GM12864 (cell line): ENCODE measurements around the gene ARHGAP9.

Experiments
- DNase-seq: peaks from one replicate; pipeline ENCODE4 v3.0.0-alpha.2; 2011; ENCODE audit warnings: low read depth
- H3K4me3 ChIP-seq: 2 replicates; pipeline ENCODE4 v1.5.1; 2011; ENCODE audit warnings: mild to moderate bottlenecking, low read depth, low read length, control low read depth
- CTCF ChIP-seq: IDR thresholded peaks from 2 replicates; pipeline ENCODE4 v1.5.1; 2011; ENCODE audit warnings: low read depth, mild to moderate bottlenecking, moderate library complexity, low read length, control low read depth, inconsistent platforms; ENCODE audit errors: missing control alignments

ARHGAP9 gene

DNA sequence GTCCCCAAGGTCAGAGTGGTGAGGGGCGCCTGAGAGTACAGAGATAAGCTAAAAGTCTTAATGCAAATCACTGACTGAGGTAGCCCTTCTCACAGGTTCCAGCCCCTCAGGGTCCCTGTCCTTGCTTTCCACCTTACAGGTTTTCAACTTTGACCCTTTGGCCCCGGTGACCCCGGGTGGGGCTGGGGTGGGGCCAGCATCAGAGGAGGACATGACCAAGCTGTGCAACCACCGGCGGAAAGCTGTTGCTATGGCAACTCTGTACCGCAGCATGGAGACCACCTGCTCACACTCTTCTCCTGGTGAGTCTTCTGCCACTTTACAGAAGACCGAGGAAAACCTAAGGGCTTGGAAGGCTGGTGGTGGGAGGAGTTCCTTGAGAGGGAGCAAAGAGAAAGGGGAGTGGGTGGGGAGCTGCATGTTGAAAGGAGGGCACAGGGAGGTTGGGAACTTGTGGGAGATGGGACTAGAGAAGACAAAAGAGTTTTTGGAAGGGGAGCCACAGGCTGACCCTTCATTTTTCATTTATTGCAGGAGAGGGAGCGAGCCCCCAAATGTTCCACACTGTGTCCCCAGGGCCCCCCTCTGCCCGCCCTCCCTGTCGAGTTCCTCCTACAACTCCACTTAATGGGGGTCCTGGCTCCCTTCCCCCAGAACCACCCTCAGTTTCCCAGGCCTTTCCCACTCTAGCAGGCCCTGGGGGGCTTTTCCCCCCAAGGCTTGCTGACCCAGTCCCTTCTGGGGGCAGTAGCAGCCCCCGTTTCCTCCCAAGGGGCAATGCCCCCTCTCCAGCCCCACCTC lies 45.3 kb upstream of the ARHGAP9 start:
- TF ChIP-seq CTCF, result no peak
- H3K4me3 ChIP-seq, result no peak overlapping the region
- DNase-seq, result no peak

GRCh38 chr12:57523706-57524614 lies 44.3 kb upstream of the ARHGAP9 start:
- TF ChIP-seq CTCF, result no peak
- no peak for DNase-seq
- peak overlapping the region; percentile 91 for H3K4me3 ChIP-seq

GRCh38 chr12:57522887-57523705 lies 43.4 kb upstream of the ARHGAP9 start:
- H3K4me3 ChIP-seq, result peak overlapping the region; percentile 91
- DNase-seq, result no peak
- peak; percentile 15 for TF ChIP-seq CTCF

GRCh38 chr12:57522011-57522886 lies 42.6 kb upstream of the ARHGAP9 start, which contains the start of gene MBD6:
MBD6 (plus strand) TSS chr12:57522824; CDS start chr12:57524304, 1,480 bp downstream.
- no peak for TF ChIP-seq CTCF
- H3K4me3 ChIP-seq, result peak within 1 kb of the TSS; percentile 91
- peak; percentile 89 for DNase-seq

DNA sequence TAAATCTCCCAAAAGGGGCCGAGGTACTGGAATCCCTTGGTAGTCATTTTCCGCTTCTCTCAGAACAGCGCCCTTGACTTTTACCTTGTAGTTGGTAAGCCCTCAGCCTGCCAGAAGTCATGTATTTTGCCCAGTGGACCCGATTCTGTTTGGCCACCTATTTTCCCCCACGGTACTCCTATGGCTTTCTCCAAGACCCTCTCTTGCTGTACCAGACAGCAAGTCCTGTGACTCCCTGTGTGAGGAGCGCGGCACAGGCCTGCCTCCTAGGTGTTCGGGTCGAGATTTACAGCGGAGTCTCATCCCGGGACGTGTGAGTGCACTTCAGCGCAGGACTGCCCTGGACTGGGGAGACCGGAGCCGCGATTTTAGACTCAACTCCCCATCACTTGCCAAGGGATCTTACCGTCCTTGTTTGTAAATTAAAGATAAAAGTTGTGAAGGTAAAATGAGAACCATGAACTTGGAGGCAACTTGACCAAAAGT lies 41.9 kb upstream of the ARHGAP9 start:
- H3K4me3 ChIP-seq, result peak overlapping the region; percentile 91
- no peak for DNase-seq
- TF ChIP-seq CTCF, result peak; percentile 12
